HL-60 (cell line): ENCODE results near the gene MST1.
"Not testable (repeated sequence)": the region's sequence is repeated elsewhere in the genome, so short reads cannot be mapped to it uniquely, and the experiment has no call there.

Source experiments
- DNase-seq, 2 experiments: peaks; one replicate each; pipeline ENCODE4 v3.0.0-alpha.2; 2010 to 2020; ENCODE audit warnings: low read depth in 1 of 2, low spot score in 1 of 2
- H3K27ac ChIP-seq: fragments of 250-450 bp; sonication (Bioruptor Pico); replicated peaks from 2 replicates; pipeline ENCODE4 v1.5.1; 2020; ENCODE audit warnings: mild to moderate bottlenecking, moderate library complexity
- H3K27me3 ChIP-seq: fragments of 250-450 bp; sonication (Bioruptor Pico); 2 replicates; pipeline ENCODE4 v1.5.1; 2021; ENCODE audit warnings: mild to moderate bottlenecking, moderate library complexity; ENCODE audit not compliant: insufficient read depth, poor library complexity, severe bottlenecking
- H3K4me3 ChIP-seq: replicated peaks from 2 replicates; pipeline ENCODE4 v1.5.1; 2011; ENCODE audit warnings: mild to moderate bottlenecking, control low read depth, low read length; ENCODE audit not compliant: insufficient read depth
- CTCF ChIP-seq: IDR thresholded peaks from one replicate; pipeline ENCODE4 v1.5.1; 2011; ENCODE audit warnings: low read length, control low read depth, inconsistent platforms; ENCODE audit not compliant: insufficient read depth
- GABPA ChIP-seq: IDR thresholded peaks from 2 replicates; pipeline ENCODE4 v1.6.1; 2012; ENCODE audit warnings: low read depth
- POLR2AphosphoS5 ChIP-seq: IDR thresholded peaks from 2 replicates; pipeline ENCODE4 v1.6.1; 2012; ENCODE audit warnings: low read depth
- REST ChIP-seq: IDR thresholded peaks from 2 replicates; pipeline ENCODE4 v1.6.1; 2012; ENCODE audit warnings: low read depth; ENCODE audit not compliant: insufficient replicate concordance
- SPI1 ChIP-seq: IDR thresholded peaks from 2 replicates; pipeline ENCODE4 v1.6.1; 2012; ENCODE audit warnings: low read depth, mild to moderate bottlenecking, borderline replicate concordance

Gene MST1

DNA sequence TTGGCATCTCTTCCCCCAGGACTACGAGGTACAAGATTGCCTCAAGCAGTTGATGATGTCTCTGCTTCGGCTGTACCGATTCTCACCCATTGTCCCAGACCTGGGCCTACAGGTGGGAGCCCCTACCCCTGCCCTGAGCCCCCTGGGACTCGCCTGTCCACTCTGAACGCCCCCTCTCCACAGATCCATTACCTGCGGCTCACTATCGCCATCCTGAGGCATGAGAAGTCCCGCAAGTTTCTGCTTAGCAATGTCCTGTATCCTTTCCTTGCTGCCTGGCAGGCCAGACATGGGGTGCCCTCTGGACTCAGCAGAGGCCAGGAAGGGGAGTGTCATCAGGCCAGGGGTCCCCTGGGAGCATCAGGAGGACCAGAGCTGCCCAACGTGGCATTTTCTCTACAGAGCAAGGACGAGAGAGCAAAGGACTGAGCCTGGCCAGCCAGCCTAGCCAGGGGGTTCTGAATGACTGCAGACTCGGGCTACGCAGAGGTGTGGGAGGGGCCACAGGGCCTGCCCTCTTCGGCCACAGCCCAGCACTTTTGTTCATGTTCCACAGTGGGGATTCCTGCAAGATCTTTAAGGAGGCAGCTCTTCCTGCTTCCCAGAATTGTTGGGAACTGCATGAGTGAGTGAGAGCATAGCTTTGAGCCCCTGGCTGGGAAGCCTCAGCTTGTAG, 11.3 kb upstream of the MST1 start:
- no peak for DNase-seq
- no peak overlapping the region for H3K27ac ChIP-seq

DNA sequence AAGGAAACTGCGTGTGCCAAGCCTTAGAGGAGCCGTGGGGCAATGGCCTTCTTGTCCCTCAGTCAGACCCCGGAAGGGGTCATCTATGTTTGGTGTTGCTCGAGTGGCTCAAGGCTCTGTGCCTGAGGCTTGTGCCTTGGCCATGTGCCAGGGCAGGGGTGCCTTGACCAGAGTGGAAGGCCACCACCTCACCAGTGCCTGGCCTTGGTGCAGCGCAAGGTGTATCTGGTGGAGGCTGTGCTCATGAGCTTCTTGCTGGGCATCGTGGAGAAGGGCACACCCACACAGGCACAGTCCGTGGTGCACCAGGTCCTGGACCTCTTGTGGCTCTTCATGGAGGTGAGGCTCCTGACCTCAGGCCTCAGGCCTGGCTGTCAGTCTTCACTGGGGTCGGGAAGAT, 10.7 kb upstream of the MST1 start:
- TF ChIP-seq CTCF (no peak), REST (no peak), GABPA (no peak), SPI1 (no peak), POLR2AphosphoS5 (no peak)
- no peak for DNase-seq
- H3K27ac ChIP-seq, result no peak overlapping the region
- H3K27me3 ChIP-seq, result no peaks in the 10 kb centered on the region
- H3K4me3 ChIP-seq, result no peak overlapping the region

More for the DNA sequence above, 11.3 kb upstream of the MST1 start:
- H3K4me3 ChIP-seq, result no peak overlapping the region
- TF ChIP-seq GABPA (no peak), CTCF (no peak), REST (no peak), POLR2AphosphoS5 (no peak), SPI1 (no peak)
- no peaks in the 10 kb centered on the region for H3K27me3 ChIP-seq

DNA sequence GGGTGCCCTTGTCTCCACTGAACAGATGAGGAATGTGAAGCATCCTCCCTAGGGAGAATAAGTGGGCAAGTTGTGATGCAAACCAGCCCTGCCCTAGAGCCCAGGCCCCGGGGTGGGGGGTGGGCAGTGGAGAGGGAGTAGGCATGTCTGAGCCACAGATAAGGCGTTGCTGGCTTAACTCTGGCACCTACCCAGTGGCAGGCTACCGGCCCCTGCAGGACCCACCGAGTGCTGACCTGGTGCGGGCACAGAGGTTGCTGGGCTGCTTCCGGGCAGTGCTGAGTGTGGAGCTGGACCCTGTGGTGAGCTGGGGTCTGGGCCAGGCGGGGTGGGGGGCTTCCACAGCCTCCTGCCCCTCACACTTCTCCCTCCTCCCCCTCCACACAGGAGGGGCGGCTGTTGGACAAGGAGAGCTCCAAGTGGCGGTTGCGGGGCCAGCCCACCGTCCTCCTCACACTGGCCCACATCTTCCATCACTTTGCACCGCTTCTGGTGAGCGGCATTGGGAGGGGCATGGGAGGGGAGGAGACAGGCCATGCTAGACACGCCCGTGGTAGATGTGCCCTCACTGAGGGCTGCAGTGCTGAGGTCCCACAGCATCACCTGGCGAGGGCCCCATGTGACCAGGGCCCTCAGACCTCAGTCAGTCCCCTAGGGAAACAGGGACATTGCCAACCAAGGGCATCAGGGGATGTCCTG, 10.2 kb upstream of the MST1 start:
- H3K27ac ChIP-seq, result no peak overlapping the region
- no peak for TF ChIP-seq SPI1
- no peak for TF ChIP-seq REST
- TF ChIP-seq GABPA, result no peak
- TF ChIP-seq POLR2AphosphoS5, result no peak
- TF ChIP-seq CTCF, result no peak
- no peaks in the 10 kb centered on the region for H3K27me3 ChIP-seq
- DNase-seq, result no peak
- no peak overlapping the region for H3K4me3 ChIP-seq

GRCh38 chr3:49695350-49696015, 6.2 kb upstream of the MST1 start:
- not testable (repeated sequence) for H3K27me3 ChIP-seq, H3K4me3 ChIP-seq, H3K27ac ChIP-seq, DNase-seq

DNA sequence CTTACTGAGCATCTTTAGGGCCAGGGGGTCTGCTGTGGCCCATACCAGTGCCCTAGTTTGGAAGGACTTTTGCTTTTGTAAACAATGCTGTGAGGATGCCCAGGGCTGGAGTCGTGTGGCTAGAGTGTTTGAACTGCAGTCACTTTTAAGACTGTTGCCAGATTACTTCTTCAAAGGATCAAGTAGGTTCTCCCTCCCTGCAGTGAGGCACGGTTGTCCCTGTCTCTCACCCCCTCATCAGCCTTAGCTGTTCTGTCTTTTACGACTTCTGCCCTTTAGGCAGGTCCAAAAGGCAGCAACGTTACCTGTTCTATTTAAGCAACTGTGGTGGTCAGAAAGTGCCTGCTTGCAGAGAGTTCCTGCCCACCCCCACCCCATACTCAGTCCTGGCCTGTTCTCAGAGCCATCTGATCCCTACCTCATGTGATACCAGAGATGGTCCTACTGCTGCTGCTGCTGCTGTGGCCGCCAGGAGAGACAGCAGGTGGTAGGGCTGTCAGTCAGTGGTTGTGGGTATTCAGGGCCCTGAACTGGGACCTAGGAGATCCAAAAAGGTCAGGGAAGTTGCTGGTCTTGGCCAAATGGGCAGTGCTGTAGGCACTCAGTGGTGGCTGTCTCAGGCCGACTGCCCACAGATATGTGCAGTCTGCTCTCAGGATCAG, 5.3 kb upstream of the MST1 start:
- not testable (repeated sequence) for H3K27me3 ChIP-seq, DNase-seq, H3K27ac ChIP-seq, H3K4me3 ChIP-seq
